RWPE1 (cell line): ENCODE results near the gene IDI1.

Experiments used
- CTCF ChIA-PET: fragments of 350-600 bp; sonication (Branson Sonifier 250); formaldehyde crosslinking; extraction: SDS; loops from one replicate; lab custom pipeline; 2021; lab: Yijun Ruan, JAX
- POLR2A ChIA-PET: fragments of 400-600 bp; formaldehyde crosslinking; extraction: SDS; loops from one replicate; lab custom pipeline; 2020; ENCODE audit warnings: antibody characterized with exemption; ENCODE audit not compliant: low non-redundant PET; lab: Yijun Ruan, JAX
- DNase-seq: peaks from one replicate; pipeline ENCODE4 v3.0.0; 2012; ENCODE audit warnings: low spot score
- H3K27ac ChIP-seq: fragments of 450-650 bp; 2 replicates; pipeline ENCODE4 v1.5.1; 2017
- CTCF ChIP-seq: fragments of 450-650 bp; conservative IDR thresholded peaks from 2 replicates; pipeline ENCODE4 v1.5.1; 2017; ENCODE audit warnings: low read depth, mild to moderate bottlenecking

Gene IDI1

GRCh38 chr10:1029838-1030237 is 19.1 kb downstream of the IDI1 start:
- ChIA-PET POLR2A (no interaction called here), CTCF (no interaction called here)
- H3K27ac ChIP-seq, result no peak overlapping the region
- no peak for TF ChIP-seq CTCF
- DNase-seq, result no peak

- no peak overlapping the region for H3K27ac ChIP-seq
- no peak for DNase-seq
- CTCF ChIA-PET, result interaction anchor here (0.6 kb wide), 1 partner anchor 23 kb away, joined by 3 read pairs; no protein-coding TSS in a partner anchor
- TF ChIP-seq CTCF, result no peak
- POLR2A ChIA-PET, result no interaction called here
Observed at GRCh38 chr10:1026578-1026977, 22.3 kb downstream of the IDI1 start.

- ChIA-PET CTCF (no interaction called here), POLR2A (no interaction called here)
- H3K27ac ChIP-seq, result no peak within 1 kb of the TSS
- no peak for DNase-seq
- TF ChIP-seq CTCF, result no peak
Observed at GRCh38 chr10:1025683-1026082, 23.2 kb downstream of the IDI1 start, which contains the start of gene IDI2. Gene IDI2, minus strand, starts transcription at chr10:1025859. Its CDS starts 1,136 bp downstream, at chr10:1024723.

DNA sequence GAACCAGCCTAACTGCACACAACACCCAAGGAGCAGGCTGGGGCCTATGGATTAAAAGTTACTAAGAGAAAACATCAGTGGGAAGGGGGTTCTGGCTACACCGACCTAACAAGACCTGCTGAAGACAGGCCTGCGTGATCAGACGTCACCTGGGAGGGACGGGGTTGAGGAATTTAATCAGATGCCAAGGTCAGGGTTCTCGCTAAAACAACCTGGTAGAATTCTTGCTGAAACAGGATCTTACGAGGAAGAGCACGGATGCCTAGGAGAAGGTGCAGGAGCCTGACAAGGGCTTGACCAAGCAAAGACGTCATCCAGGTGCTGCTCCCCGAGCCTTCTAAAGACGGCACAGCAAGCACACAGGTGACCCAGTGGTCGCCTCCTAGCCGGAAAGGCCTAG is 24.8 kb downstream of the IDI1 start:
- H3K27ac ChIP-seq, result no peak overlapping the region
- no peak for TF ChIP-seq CTCF
- POLR2A ChIA-PET, result no interaction called here
- no peak for DNase-seq
- CTCF ChIA-PET, result no interaction called here

- TF ChIP-seq CTCF, result no peak
- H3K27ac ChIP-seq, result no peak overlapping the region
- no peak for DNase-seq
- ChIA-PET POLR2A (interaction anchor here (0.7 kb wide), 1 partner anchor 27 kb away, joined by 4 read pairs; no protein-coding TSS in a partner anchor), CTCF (no interaction called here)
Observed at GRCh38 chr10:1022413-1022812, 26.5 kb downstream of the IDI1 start.

GRCh38 chr10:1020958-1021357 is 28.0 kb downstream of the IDI1 start:
- no peak for DNase-seq
- ChIA-PET POLR2A (no interaction called here), CTCF (no interaction called here)
- H3K27ac ChIP-seq, result no peak overlapping the region
- TF ChIP-seq CTCF, result no peak
